HL-60/S4 (cell line): ENCODE results near the gene LGALS3BP.

Experiments used
- in situ Hi-C: fragments of 300-500 bp; cut with MboI; formaldehyde crosslinking; loops from 2 replicates; pipeline ENCODE4 v1.14.3; 2022; ENCODE audit warnings: low sequenced_read_pairs

The LGALS3BP gene

GRCh38 chr17:79000396-79001189 lies 20.9 kb upstream of the LGALS3BP start:
- in situ Hi-C loops: no loop called here

GRCh38 chr17:78999947-79000395 lies 20.2 kb upstream of the LGALS3BP start:
- in situ Hi-C loops: no loop called here

GRCh38 chr17:78999056-78999768 lies 19.5 kb upstream of the LGALS3BP start:
- in situ Hi-C loops: no loop called here

- in situ Hi-C loops: no loop called here
These were observed 18.8 kb upstream of the LGALS3BP start for GRCh38 chr17:78998311-78999055.

GRCh38 chr17:78997881-78998280 lies 18.2 kb upstream of the LGALS3BP start:
- in situ Hi-C loops: no loop called here

GRCh38 chr17:78997231-78997741 lies 17.6 kb upstream of the LGALS3BP start:
- in situ Hi-C loops: no loop called here

- in situ Hi-C loops: no loop called here
These were observed 17.1 kb upstream of the LGALS3BP start for GRCh38 chr17:78996781-78997201.

GRCh38 chr17:78995761-78996451 lies 16.2 kb upstream of the LGALS3BP start:
- in situ Hi-C loops: no loop called here

- in situ Hi-C loops: no loop called here
These were observed 15.5 kb upstream of the LGALS3BP start for GRCh38 chr17:78995022-78995760.

- in situ Hi-C loops: no loop called here
These were observed 14.4 kb upstream of the LGALS3BP start for GRCh38 chr17:78993981-78994671.

GRCh38 chr17:78993241-78993956 lies 13.7 kb upstream of the LGALS3BP start:
- in situ Hi-C loops: no loop called here

GRCh38 chr17:78992542-78993212 lies 13.0 kb upstream of the LGALS3BP start:
- in situ Hi-C loops: no loop called here

GRCh38 chr17:78991906-78992532 lies 12.3 kb upstream of the LGALS3BP start:
- in situ Hi-C loops: no loop called here

GRCh38 chr17:78991017-78991738 lies 11.5 kb upstream of the LGALS3BP start:
- in situ Hi-C loops: no loop called here

- in situ Hi-C loops: no loop called here
These were observed 10.8 kb upstream of the LGALS3BP start for GRCh38 chr17:78990349-78991016.

- in situ Hi-C loops: no loop called here
These were observed 8.4 kb upstream of the LGALS3BP start for GRCh38 chr17:78988152-78988551.
